H1 (cell line): ENCODE measurements around the gene NEURL1B. TPM values are rescaled to one million over a fixed set of nuclear protein-coding genes. Genes with fewer than 3 reads are reported as not detected.

Experiments used
- CTCF ChIA-PET: fragments of 300-600 bp; sonication (Branson Sonifier 250); formaldehyde crosslinking; loops from one replicate; lab custom pipeline; 2021; ENCODE audit not compliant: partially characterized antibody; lab: Charles Lee
- POLR2A ChIA-PET: fragments of 300-600 bp; sonication (Branson Sonifier 250); formaldehyde crosslinking; loops from one replicate; lab custom pipeline; 2021; ENCODE audit warnings: inconsistent platforms; ENCODE audit not compliant: partially characterized antibody; lab: Charles Lee
- DNase-seq, 2 experiments: peaks; one replicate each; pipeline versions ENCODE4 v3.0.0 to v3.0.0-alpha.2; 2010 to 2022; ENCODE audit warnings: low spot score in 2 of 2, low read depth in 1 of 2, mixed read lengths in 1 of 2
- FAIRE-seq: peaks from 2 replicates; lab custom pipeline; 2011; peaks lifted over from hg19 to GRCh38; lab: Jason Lieb, UNC
- H2AFZ ChIP-seq: 2 replicates; pipeline ENCODE4 v1.8.1; 2012; ENCODE audit warnings: low read length, inconsistent platforms
- H2AK5ac ChIP-seq: 2 replicates; pipeline ENCODE4 v1.6.1; 2013; ENCODE audit warnings: low read depth, low read length
- H2BK120ac ChIP-seq: replicated peaks from 2 replicates; pipeline ENCODE3; 2013; ENCODE audit warnings: low read depth, low read length, inconsistent platforms
- H2BK12ac ChIP-seq: 2 replicates; pipeline ENCODE4 v1.6.1; 2013; ENCODE audit warnings: low read depth, low read length
- H2BK15ac ChIP-seq: 2 replicates; pipeline ENCODE4 v1.6.1; 2013; ENCODE audit warnings: low read length
- H2BK20ac ChIP-seq: 2 replicates; pipeline ENCODE4 v1.6.1; 2013; ENCODE audit warnings: low read length
- H2BK5ac ChIP-seq: 2 replicates; pipeline ENCODE4 v1.6.1; 2013; ENCODE audit warnings: low read depth, low read length
- H3K14ac ChIP-seq: 2 replicates; pipeline ENCODE4 v1.6.1; 2013; ENCODE audit warnings: inconsistent platforms; ENCODE audit not compliant: insufficient read length
- H3K18ac ChIP-seq: 2 replicates; pipeline ENCODE4 v1.6.1; 2013; ENCODE audit warnings: low read length; ENCODE audit errors: extremely low read depth
- H3K23ac ChIP-seq: 2 replicates; pipeline ENCODE4 v1.6.1; 2013; ENCODE audit warnings: inconsistent platforms; ENCODE audit not compliant: insufficient read length
- H3K23me2 ChIP-seq: 2 replicates; pipeline ENCODE4 v1.6.1; 2013; ENCODE audit warnings: low read depth, low read length
- H3K27ac ChIP-seq: 2 replicates; pipeline ENCODE4 v1.6.1; 2011; ENCODE audit warnings: low read depth, low read length, inconsistent platforms
- H3K27me3 ChIP-seq, 4 experiments: replicated peaks in 1 of 4; 1 replicate in 1 of 4; 2 replicates in 3 of 4; pipeline versions ENCODE4 v1.6.1 to v1.8.1; 2011 to 2013; ENCODE audit warnings: low read length in 3 of 4, mild to moderate bottlenecking in 3 of 4, inconsistent platforms in 2 of 4, mixed read lengths in 2 of 4, moderate library complexity in 1 of 4; ENCODE audit not compliant: control insufficient read depth in 3 of 4, insufficient read depth in 3 of 4; ENCODE audit errors: extremely low read depth in 1 of 4
- H3K36me3 ChIP-seq, 4 experiments: 2 replicates each; pipeline versions ENCODE4 v1.6.1 to v1.8.1; 2011 to 2013; ENCODE audit warnings: mild to moderate bottlenecking in 4 of 4, low read length in 3 of 4, moderate library complexity in 2 of 4, control low read depth in 1 of 4, inconsistent platforms in 1 of 4; ENCODE audit not compliant: insufficient read depth in 4 of 4, control insufficient read depth in 2 of 4
- H3K4ac ChIP-seq: replicated peaks from 2 replicates; pipeline ENCODE3; 2013; ENCODE audit warnings: low read length, low read depth, mixed read lengths, inconsistent platforms; ENCODE audit not compliant: insufficient read length
- H3K4me1 ChIP-seq, 4 experiments: replicated peaks in 1 of 4; 1 replicate in 1 of 4; 2 replicates in 3 of 4; pipeline versions ENCODE4 v1.6.1 to v1.8.1; 2011 to 2013; ENCODE audit warnings: low read length in 3 of 4, inconsistent platforms in 2 of 4, mixed read lengths in 1 of 4; ENCODE audit not compliant: insufficient read depth in 4 of 4, control insufficient read depth in 3 of 4
- H3K4me2 ChIP-seq, 2 experiments: 2 replicates each; pipeline versions ENCODE4 v1.6.1 to v1.8.1; 2011 to 2013; ENCODE audit warnings: low read depth in 2 of 2, low read length in 2 of 2, control low read depth in 1 of 2, inconsistent platforms in 1 of 2, mild to moderate bottlenecking in 1 of 2; ENCODE audit not compliant: insufficient read depth in 1 of 2
- H3K4me3 ChIP-seq, 4 experiments: fragments of 200-600, 300-600 bp in 1 of 4; sonication (generic), shearing (Covaris generic), sonication (Bioruptor Twin) in 1 of 4; 2 replicates each; pipeline versions ENCODE4 v1.5.1 to v1.8.1; 2011 to 2016; ENCODE audit warnings: low read length in 4 of 4, low read depth in 3 of 4, control low read depth in 2 of 4, inconsistent platforms in 2 of 4, mild to moderate bottlenecking in 2 of 4, mixed read lengths in 1 of 4, moderate library complexity in 1 of 4; ENCODE audit not compliant: insufficient read depth in 2 of 4; ENCODE audit errors: extremely low read depth in 1 of 4
- H3K56ac ChIP-seq: replicated peaks from 2 replicates; pipeline ENCODE3; 2013; ENCODE audit warnings: low read depth, mild to moderate bottlenecking, mixed read lengths, low read length, inconsistent platforms; ENCODE audit not compliant: insufficient read length
- H3K79me1 ChIP-seq: 2 replicates; pipeline ENCODE4 v1.6.1; 2013; ENCODE audit warnings: low read depth, low read length, control low read depth
- H3K79me2 ChIP-seq, 2 experiments: 2 replicates each; pipeline versions ENCODE4 v1.6.1 to v1.8.1; 2012 to 2013; ENCODE audit warnings: low read length in 2 of 2, mild to moderate bottlenecking in 2 of 2, inconsistent platforms in 1 of 2; ENCODE audit not compliant: insufficient read depth in 2 of 2, control insufficient read depth in 1 of 2
- H3K9ac ChIP-seq, 4 experiments: replicated peaks in 1 of 4; 1 replicate in 1 of 4; 2 replicates in 3 of 4; pipeline versions ENCODE4 v1.6.1 to v1.8.1; 2011 to 2013; ENCODE audit warnings: low read depth in 3 of 4, low read length in 3 of 4, control low read depth in 2 of 4, mild to moderate bottlenecking in 2 of 4, moderate library complexity in 2 of 4, inconsistent platforms in 1 of 4; ENCODE audit errors: extremely low read depth in 1 of 4
- H3K9me3 ChIP-seq, 2 experiments: 2 replicates each; pipeline versions ENCODE4 v1.6.1 to v1.8.1; 2012 to 2013; ENCODE audit warnings: mild to moderate bottlenecking in 2 of 2, moderate library complexity in 2 of 2, control low read depth in 1 of 2, inconsistent platforms in 1 of 2, low read depth in 1 of 2, low read length in 1 of 2, mixed read lengths in 1 of 2; ENCODE audit not compliant: insufficient read depth in 2 of 2
- H4K20me1 ChIP-seq, 2 experiments: replicated peaks in 1 of 2; 2 replicates each; pipeline versions ENCODE3 to v1.8.1; 2011 to 2013; ENCODE audit warnings: inconsistent platforms in 2 of 2, low read length in 2 of 2, mild to moderate bottlenecking in 1 of 2; ENCODE audit not compliant: insufficient read depth in 2 of 2, control insufficient read depth in 1 of 2
- H4K5ac ChIP-seq: 2 replicates; pipeline ENCODE4 v1.6.1; 2013; ENCODE audit warnings: low read length, low read depth, mixed read lengths, inconsistent platforms; ENCODE audit not compliant: insufficient read length
- H4K8ac ChIP-seq: 2 replicates; pipeline ENCODE4 v1.8.0; 2013; ENCODE audit warnings: mild to moderate bottlenecking, moderate library complexity, low read length, inconsistent platforms; ENCODE audit not compliant: insufficient read depth; ENCODE audit errors: extremely low read depth
- H4K91ac ChIP-seq: replicated peaks from 2 replicates; pipeline ENCODE3; 2013; ENCODE audit warnings: low read length, mixed read lengths, inconsistent platforms; ENCODE audit not compliant: insufficient read length
- CTCF ChIP-seq, 3 experiments: IDR thresholded peaks; 1 replicate in 2 of 3; 2 replicates in 1 of 3; pipeline versions ENCODE4 v1.5.1 to v1.6.1; 2011; ENCODE audit warnings: low read length in 3 of 3, mild to moderate bottlenecking in 3 of 3, inconsistent platforms in 2 of 3, low read depth in 1 of 3, moderate library complexity in 1 of 3; ENCODE audit not compliant: insufficient read depth in 1 of 3; ENCODE audit errors: control extremely low read depth in 1 of 3
- TBP ChIP-seq: IDR thresholded peaks from 2 replicates; pipeline ENCODE4 v1.6.1; 2011; ENCODE audit warnings: low read depth, low read length, improper control_type of control experiment
- WGBS, 2 experiments: shearing (Covaris generic) in 1 of 2; methylation state at CpG; one replicate each; pipeline versions ENCODE4 v1.1.6 to v1.1.7; 2013 to 2015; ENCODE audit warnings: low lambda C conversion rate in 2 of 2, mixed read lengths in 2 of 2, inconsistent platforms in 1 of 2, low coverage in 1 of 2, missing lambda C conversion rate in 1 of 2; ENCODE audit not compliant: insufficient replicate concordance in 2 of 2, insufficient coverage in 1 of 2, insufficient read length in 1 of 2; ENCODE audit errors: extremely low coverage in 1 of 2, missing lambda C conversion rate in 1 of 2; 5-methylcytosine and 5-hydroxymethylcytosine counted together
- polyA plus RNA-seq, 7 experiments: library from polyadenylated mRNA; depleted of rRNA in 3 of 7; stranded (reverse) in 5 of 7; unstranded in 2 of 7; fragments of >200 nt in 5 of 7; fragments of 200-250 nt in 2 of 7; gene quantifications; 1 replicate in 5 of 7; 2 replicates in 1 of 7; 4 replicates in 1 of 7; pipeline versions ENCODE4 v1.2.1 to v1.2.3, GENCODE V29; 2011 to 2013; ENCODE audit warnings: missing spikeins in 2 of 7, mixed read lengths in 2 of 7
- total RNA-seq: library from RNA; stranded (reverse); fragmentation: NEBNext Ultra II Directional; extraction: Animal tissue kit (Norgen Biotek cat#: 25700); gene quantifications from 2 replicates; pipeline ENCODE4 v1.2.1, GENCODE V29; 2021

Gene NEURL1B
- total and polyA plus RNA-seq, 2 of the 8 experiments (the other 6 are each of a cell fraction or from before 2014, with no cell fraction given) = 3.3 to 6.1 TPM

- Histone ChIP-seq H3K23me2 (no peaks in the 10 kb centered on the region), H2AFZ (no peak overlapping the region), H3K4me2 (no peak overlapping the region), H4K91ac (no peak overlapping the region), H3K36me3 (no peaks in the 10 kb centered on the region), H3K4me1 (peaks cover 0 to 8% (median 0%) of the 10 kb centered on the region in 4 experiments; a peak in 5 of 7 replicates), H3K14ac (no peak overlapping the region), H3K27me3 (no peaks in the 10 kb centered on the region; a peak in 1 of 7 replicates), H3K18ac (no peak overlapping the region), H2BK20ac (no peak overlapping the region), H3K79me1 (no peaks in the 10 kb centered on the region), H3K9me3 (no peaks in the 10 kb centered on the region), H4K5ac (no peak overlapping the region), H2BK12ac (no peak overlapping the region), H4K8ac (peak overlapping the region; percentile 83), H3K56ac (no peak overlapping the region), H2BK5ac (no peak overlapping the region), H3K27ac (no peak overlapping the region), H3K9ac (no peak overlapping the region), H2BK120ac (no peak overlapping the region), H2AK5ac (no peak overlapping the region), H3K23ac (no peak overlapping the region), H2BK15ac (no peak overlapping the region), H3K79me2 (no peaks in the 10 kb centered on the region), H3K4me3 (no peak overlapping the region), H4K20me1 (no peaks in the 10 kb centered on the region), H3K4ac (no peak overlapping the region)
- DNase-seq = no peak
- ChIA-PET POLR2A (no interaction called here), CTCF (interaction anchor here (0.9 to 2.3 kb wide), 10 partner anchors 11 to 138 kb away, joined by 3 to 11 read pairs (median 4); partner anchors contain the start of gene NEURL1B)
- no peak for FAIRE-seq
- TF ChIP-seq CTCF (IDR thresholded peaks at IDR 0.05; ENCODE audit: control extremely low read depth in 1 of 3, insufficient read depth in 1 of 3, low read depth in 1 of 3, low read length in 3 of 3) = no peak
- peak; percentile 28; the same call in 1 of the 2 replicates for TF ChIP-seq TBP
- WGBS, 2 experiments = 92% methylated on average over 24 of the region's 26 CpGs; no CpG with 5 or more reads in 1 of the 2 experiments
These were observed 23.2 kb upstream of the NEURL1B start for GRCh38 chr5:172617817-172618216.
